KBM-7 (cell line): ENCODE data around the gene STARD8.
"Not testable (repeated sequence)": the region's sequence is repeated elsewhere in the genome, so short reads cannot be mapped to it uniquely, and the experiment has no call there.

Experiments used
- DNase-seq: peaks from one replicate; pipeline ENCODE4 v3.0.0-alpha.2; 2015
- in situ Hi-C: fragments of 300-500 bp; cut with MboI; formaldehyde crosslinking; loops from 2 replicates; pipeline ENCODE4 v1.14.3; 2020; ENCODE audit warnings: low sequenced_read_pairs, low pct_unique_long_range_greater_than_20kb, mixed read lengths

STARD8 gene

DNA sequence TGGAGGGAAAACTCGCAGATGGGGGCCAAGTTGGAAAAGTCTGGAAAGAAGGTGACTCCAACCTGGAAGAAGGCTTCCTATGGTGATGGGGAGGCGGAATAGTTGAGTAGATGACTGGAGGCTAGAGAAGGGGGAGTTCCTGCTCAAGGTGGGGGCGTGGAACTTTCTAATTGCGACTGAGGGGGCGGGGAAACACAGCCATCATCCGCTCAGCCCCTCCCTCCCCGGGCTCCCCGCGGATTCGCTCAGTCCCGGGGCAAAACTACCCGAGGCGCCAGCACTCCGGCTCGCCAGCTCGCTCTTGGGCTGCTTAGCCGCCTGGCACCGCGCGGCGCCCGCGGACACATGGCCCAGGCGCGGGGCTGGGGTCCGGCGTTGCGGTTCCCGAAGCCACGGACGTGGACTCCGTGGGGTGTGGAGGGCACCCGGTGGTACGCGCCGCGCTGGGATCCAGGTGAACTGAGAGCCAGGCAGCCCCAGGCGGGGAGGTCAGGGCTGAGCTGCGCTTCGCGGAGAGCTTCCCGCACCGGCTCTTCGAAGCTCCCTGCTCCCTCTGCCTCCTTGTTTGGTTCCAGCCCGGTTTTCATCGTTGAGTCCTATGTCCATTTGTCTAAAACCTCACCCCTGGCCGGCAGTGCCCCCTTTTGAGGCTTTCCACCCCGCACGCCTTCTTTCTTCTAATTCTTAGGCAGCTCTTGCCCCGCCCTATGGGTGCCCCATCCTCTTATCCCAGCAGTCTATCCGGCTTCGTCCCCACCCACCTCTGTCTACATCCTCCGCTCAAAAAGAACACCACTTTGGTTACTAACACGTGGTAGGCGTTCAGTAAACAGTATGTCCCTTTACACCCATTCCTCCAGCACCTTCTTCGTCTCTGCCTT is 38.9 kb downstream of the STARD8 start:
- peak; percentile 87 for DNase-seq
- in situ Hi-C loops: no loop called here

DNA sequence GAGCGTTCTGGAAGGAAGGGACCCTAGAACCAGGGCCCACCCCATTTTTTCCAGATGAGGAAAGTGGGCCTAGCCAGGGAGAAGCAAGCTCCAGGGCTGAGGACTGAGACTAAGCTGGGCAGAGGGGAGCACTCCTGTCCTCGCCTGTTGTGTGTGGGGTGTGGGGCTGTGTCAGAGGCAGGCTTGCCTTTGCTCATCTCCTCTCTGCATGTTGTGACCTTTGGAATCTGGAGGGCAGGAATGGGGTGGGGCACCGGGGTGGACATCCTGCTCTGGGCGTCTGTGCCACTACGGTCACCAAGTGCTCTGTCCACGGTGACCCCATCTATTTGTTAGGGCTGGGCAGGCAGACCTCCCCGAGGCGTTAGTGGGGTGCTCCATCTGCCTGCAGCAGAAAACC is 41.5 kb downstream of the STARD8 start:
- in situ Hi-C loops, DNase-seq: not testable (repeated sequence)

DNA sequence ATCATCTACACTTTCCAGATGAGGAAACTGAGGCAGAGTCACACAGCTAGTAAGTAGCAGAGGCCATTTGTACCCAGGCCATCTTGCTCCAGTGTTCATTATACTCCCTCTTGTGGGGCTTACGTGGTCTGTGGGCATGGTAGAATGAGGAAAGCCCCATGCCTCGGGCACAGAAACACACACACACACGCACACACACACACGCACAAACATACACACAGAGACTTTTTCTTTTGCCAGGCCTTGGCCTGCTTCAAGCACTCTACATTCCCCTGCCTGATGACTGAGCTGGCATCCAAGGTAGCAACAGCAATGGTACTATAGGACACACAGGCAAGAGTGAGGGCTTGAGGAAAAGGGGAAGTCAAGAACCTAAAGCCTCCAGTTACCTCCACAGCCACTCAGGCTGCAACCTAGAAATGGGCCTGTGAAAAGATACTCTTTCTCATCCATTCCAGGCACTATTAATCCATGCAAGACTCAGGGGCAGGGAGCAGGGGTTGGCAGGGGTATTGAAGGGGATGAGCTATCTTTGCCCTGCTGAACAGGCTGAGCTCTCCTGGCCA is 43.6 kb downstream of the STARD8 start:
- peak; percentile 48 for DNase-seq
- in situ Hi-C loops: no loop called here

DNA sequence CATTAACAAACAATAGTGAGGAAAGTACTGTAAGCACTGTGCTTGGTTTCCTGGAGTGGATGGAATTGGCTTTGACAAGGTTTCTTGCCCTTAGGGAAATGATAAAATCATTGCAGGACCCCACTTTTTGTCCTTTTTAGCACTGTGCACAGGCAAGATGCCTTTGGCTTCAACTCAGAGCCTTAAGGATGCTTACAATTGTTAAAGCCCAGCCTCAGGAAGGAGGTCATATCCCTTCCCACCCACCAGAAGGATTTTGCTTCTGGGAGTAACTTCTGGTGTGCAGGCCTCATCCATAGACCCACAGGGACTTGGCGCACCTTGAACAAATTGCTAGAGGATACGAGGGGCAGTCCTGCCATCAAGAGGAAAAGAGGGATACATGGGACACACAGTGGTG is 44.5 kb downstream of the STARD8 start:
- DNase-seq: no peak
- in situ Hi-C loops: no loop called here

DNA sequence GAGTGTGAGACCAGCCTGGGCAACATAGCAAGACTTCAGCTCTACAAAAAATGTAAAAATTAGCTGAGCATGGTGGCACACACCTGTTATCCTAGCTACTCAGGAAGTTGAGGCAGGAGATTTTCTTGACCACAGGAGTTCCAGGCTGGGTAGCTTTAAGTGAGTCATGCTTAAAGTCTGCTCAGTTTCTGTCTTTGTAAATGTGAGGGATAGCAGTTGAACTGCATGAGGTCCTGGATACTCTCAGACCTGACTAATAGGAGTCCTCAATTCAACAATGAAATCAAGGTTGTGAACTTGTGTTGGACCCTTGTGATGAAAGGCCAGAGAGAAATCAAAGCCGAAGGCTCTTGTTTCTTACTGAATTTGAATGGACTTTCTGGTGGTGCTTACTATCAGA is 45.2 kb downstream of the STARD8 start:
- in situ Hi-C loops: no loop called here
- no peak for DNase-seq

DNA sequence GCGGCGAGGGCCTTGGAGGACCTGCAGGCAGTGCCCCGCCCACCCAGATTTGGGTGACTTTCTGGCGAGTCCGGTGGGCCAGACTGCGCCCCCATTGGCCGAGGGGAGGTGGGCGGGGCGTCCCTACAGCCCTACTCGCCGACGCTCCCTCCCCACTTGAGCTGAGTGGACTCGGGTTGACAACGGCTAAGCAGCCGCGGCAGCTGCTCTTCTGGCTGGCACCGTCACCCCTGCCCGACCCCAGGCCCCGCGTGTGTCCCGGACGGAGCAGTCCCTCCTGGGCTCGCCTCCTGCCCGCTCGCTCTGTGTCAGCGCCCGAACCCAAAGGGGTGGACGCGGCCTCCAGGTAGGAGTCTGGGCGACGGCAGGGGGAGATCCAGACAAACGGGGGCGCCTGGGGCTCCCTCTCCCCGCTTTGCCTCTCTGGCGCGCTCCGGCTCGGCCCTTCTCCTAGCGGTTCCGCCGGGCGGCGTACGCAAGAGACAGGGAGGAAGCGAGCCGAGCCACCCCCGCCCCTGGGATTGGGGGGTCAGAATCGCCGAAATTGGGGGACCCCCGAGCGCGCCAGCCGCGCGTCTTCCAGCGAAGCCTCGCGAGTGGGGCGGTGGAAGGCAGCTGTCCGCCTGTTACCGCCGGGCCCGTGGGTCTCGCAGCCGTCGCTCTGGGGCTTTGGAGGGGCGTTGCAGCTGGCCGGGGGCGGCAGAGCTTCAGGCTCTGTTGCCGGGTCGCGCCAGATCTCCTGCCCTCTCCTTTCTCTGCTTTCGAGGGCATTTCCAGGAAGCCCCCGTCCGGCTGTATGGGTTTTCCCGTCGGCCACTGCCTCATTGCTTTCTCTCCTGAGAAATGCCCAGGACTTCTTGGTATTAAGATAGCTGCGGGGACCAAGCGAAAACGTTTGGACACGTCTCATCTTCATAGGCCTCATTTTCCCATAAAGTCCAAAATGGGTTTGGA is 46.3 kb downstream of the STARD8 start:
- in situ Hi-C loops: no loop called here
- peak; percentile 91 for DNase-seq

DNA sequence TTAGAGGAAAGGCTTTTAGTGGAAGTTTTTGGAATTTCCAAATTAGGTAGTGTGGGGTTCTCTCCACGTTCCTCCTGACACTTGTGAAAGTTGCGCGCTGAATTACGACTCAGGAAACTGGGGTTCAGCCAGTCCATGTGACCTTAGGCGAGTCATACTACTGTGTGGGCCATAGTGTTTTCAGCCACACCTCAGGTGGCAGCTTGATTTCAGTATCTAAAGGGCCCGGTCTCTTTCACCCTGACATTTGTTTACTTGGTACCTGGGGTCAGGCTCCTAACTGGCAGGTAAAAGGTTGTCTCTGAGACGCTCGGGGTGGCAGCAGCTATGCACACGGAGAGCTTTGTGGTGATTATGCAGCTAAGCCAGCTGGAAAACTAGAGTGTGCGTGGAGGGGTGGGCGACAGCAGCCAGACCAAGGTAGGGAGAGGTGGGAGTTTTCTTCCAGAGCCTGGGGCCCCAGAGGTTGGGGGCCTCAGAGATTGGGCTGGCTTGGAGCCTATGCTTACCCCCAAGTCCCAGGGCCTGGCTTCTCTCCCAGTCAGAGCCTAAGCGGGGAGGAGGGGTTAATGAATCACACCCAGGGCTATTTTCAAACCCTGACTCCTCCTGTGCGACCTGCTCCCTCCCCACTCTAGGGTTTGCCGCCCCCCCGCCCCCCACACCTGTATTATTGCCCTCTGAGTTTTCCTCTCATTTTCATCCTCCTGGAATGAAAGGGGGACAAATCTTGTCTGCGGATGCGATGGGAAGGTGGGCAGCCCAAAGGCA is 47.2 kb downstream of the STARD8 start:
- DNase-seq: no peak
- in situ Hi-C loops: no loop called here

DNA sequence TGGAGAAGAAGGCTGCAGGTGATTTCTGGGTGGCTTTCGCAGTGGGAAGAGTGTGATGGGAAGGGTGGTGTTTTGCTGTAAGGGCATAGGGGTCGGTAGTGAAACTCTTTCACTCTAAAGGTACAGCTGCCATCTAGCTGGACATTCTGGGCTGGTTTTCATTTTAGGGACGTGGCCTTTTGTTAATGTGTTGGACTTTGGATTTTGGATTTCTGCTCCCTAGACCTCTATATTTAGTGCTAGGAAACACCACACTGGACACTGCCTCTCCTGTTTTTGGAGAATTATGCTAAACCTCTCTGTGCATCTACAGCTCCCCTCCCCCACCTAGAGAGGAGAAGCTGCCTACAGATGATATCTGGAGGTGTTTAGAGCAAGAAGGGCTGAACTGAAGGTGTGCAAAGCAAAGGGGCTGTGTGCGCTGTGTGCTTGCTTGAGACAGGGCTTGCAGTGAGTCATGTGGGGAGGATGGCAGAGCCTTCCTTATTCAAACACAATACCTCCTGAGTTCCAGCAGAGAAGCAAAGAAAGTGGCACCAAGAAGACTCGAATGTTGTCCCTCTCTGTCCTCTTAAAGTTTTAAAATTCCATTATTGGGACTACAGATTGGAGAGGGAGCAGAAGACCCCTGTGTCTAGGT is 47.9 kb downstream of the STARD8 start:
- DNase-seq: peak; percentile 19
- in situ Hi-C loops: no loop called here

DNA sequence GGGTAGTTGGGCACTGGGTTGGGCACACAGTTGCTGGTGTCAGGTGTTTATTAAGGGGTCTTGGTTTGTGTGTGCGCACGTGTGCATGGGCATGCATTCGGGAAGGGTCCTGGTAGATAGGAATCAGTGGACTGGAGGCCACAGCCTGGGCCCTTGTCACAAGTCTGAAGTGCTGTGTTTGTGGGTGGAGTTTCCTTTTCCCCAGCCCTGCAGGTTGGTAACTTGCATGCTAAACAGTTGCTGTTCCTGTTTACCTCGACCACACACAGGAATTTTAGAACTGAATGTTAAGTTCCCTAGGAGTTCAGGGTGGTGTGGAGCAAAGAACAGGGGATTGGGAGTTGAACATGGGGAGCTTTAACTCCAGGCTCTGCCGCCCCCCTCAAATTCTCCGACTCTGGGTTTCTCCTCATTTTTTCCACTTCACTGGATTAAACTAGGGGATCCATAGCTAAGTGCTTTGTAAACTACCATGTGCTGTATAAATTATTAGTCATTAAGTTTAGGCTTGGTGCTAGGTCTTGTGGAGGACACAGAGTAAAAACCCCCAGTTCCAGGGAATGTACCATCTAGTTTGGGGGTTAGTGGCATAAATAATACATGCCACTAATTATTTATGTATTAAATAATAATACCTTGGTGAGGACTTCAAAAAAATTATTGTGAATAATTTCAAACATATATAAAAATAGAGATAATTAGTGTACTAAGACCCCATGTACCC is 49.0 kb downstream of the STARD8 start:
- in situ Hi-C loops: no loop called here
- peak; percentile 24 for DNase-seq

DNA sequence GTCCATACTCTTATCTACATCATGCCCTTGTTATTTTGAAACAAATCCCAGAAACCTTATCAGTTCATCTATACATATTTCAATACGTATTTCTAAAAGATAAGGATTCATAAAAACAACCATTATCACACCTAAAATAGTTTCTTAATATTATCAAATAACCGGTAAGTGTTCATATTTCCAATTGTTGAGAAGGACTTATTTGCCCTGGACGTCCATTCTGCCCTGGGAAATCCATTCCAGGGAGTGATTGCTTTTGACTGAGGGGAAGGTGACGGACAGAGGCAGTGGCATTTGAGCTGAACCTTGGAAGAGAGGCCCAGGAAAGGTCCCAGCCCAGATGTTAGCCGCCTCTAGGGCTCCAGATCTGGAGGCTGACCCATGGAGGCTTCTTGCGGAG is 49.6 kb downstream of the STARD8 start:
- in situ Hi-C loops: no loop called here
- no peak for DNase-seq

DNA sequence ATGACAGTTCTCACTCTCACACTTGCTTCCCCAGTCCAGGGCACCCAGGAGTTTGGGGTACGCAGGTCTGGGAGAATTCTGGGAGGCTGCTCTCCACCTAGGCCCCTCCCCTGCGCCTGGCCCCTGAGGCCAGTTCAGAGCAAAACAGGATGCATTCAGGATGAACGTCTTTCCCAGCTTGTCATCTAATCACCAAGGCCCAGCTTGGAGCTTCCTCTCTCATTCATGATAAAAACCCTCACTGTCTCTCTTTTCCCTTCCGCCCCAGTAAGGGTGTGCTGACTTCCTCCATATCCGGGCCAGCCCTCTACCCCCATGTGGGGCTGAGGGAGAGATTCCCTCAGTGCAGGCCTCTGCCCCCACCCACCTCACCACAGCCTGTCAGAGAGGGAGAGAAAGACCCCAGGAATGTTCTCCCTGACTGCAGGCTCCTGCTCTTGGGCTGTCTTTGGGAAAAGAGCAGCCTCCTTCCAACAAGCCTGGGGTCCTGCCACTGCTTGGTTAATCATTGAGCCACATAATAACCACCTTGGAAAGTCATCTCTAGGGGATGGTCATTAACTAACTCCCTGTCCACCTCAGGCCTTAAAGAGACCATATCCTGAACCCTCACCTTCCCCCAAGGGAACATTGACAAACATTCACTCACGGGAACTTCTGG is 50.1 kb downstream of the STARD8 start:
- DNase-seq: peak; percentile 73
- in situ Hi-C loops: no loop called here

DNA sequence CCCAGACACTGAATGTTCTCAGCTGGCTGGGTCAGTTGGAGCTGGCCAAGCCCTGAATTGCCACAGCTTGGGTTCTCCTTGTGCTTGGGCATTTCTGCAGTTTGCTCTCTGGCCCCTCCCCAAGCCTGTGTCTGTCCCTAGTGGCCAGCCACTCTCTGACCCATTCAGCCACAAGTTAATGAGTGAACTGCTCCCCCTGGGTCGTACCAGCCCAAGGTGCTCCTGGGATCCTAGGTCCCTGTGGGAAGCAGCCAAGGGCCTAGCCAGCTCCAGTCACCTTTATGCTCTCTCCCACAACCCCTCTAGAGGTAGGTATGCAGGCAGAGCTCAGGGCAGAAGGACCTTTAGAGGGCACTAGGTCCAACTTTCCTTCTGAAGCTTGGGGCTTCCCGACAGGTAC is 51.5 kb downstream of the STARD8 start:
- in situ Hi-C loops: no loop called here
- DNase-seq: no peak

DNA sequence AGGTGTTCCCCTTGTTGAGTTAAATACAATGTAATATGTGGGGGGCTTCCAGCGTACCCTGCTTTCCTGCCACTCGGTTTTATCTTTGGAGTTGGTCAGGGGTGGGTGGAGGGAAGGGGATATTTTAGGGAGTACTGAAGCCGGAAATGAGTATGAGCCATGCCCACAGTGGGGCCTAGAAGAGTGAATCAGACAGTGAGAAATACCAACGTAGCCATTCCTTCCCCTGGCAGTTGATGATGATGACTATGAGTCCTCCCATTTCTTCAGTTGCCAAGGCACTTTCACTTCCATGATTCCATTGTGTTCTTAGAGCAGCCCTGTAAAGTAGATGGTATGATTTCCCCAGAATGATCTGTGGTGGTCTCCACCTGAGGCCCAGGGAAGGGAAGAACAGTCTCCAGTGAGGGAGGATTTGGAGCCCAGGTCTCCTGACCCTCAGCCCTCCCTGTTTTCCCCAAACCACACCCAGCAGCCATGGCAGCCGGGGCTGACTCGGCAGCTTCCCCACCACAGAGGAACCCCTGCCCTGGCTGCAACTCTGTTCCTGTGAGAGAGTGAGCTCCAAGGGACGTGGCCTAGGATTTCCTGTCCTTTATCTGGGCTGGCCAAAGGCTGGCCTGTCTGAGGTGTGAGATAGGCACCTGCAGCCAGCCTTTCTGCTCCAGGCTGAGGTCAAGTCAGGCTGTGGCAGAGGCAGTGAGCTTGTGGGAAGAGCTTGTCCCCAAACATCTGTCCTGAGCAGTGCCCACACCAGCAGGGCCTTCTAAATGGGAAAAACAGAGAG is 52.7 kb downstream of the STARD8 start:
- in situ Hi-C loops: loop anchor here (25.0 kb wide), 2 partner anchors 188 to 513 kb away; no protein-coding TSS in a partner anchor

DNA sequence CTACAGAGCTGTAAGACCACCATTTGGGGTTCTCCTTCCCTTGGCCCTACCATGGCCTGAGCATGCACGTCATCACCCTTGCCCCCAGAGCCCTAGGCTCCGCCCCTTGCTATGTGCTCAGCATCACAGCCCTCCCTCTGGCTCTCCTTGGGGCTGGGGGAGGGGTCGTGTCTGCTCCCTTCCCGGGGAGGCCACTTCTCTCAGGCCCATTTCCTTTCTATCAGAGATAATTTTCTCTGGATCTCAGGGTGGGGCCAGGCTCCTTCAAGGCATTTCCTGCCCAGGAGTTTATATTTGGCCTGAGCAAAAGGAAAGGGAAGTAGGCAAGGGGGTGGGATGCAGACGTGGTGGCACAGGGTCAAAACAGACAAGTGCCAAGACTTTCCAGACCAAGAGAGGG is 55.9 kb downstream of the STARD8 start:
- in situ Hi-C loops: loop anchor here (25.0 kb wide), 2 partner anchors 191 to 516 kb away; no protein-coding TSS in a partner anchor
- peak; percentile 70 for DNase-seq

More for the DNA sequence above, 52.7 kb downstream of the STARD8 start:
- peak; percentile 35 for DNase-seq

DNA sequence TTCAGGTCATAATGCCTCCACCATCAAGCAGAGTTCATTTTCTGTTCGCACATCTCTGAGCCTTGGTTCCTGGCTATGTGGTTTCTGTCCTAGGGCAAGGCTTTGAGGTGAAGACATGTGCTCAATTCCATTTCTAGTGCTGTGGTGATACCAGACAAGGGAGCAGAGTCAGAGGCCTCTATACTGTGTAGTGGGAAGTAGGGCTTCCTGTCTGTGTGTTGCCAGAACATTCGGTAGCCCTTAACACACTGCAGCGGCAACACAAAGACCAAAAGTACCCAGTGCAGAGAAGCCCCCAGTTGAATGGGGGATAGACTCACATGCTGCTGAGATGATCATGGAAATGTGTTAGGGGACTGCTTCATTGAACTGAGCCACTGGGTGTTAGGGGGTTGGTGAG is 56.4 kb downstream of the STARD8 start:
- DNase-seq: peak; percentile 62
- in situ Hi-C loops: loop anchor here (25.0 kb wide), 2 partner anchors 192 to 517 kb away; no protein-coding TSS in a partner anchor

DNA sequence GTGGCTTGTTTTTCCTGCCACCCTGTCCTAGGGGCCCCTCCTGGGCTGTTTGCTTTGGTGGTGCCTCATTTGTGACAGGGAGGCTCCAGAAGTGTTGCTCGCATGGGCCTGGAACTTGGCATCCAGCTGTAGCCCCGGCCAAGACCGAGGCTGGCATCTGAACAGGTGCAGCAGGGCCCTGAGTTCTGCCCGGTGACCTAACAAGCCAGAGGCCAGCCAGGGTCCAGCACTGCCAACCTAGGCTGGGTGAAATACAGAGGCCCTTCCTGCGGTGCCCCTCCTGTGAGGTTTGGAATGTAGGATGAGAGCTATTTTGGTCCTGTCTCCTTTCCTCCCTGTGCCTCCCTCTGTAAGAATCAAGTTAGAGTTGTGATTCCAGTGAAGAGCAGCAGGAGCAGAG is 58.5 kb downstream of the STARD8 start:
- in situ Hi-C loops: loop anchor here (25.0 kb wide), 2 partner anchors 194 to 519 kb away; no protein-coding TSS in a partner anchor
- DNase-seq: no peak
